Panc1 (cell line): ENCODE results near the gene SND1. TPM values are rescaled to one million over a fixed set of nuclear protein-coding genes. Genes with fewer than 3 reads are reported as not detected.

Experiments
- ATAC-seq: fragments of 200-7000 bp; cut with Tn5 transposase; 2 replicates; pipeline ENCODE4 v1.9.1; 2020; ENCODE audit warnings: mild to moderate bottlenecking, moderate library complexity
- BruUV-seq: library from RNA; stranded (reverse); fragments of 400-500 nt; replicated peaks from 2 replicates; lab custom pipeline; 2021; lab: Mats Ljungman, UMichigan
- CTCF ChIA-PET: fragments of 300-600 bp; sonication (Branson Sonifier 250); formaldehyde crosslinking; loops from one replicate; lab custom pipeline; 2022; ENCODE audit warnings: antibody characterized with exemption; lab: Charles Lee
- POLR2A ChIA-PET: fragments of 300-600 bp; sonication (Branson Sonifier 250); formaldehyde crosslinking; loops from one replicate; lab custom pipeline; 2022; ENCODE audit warnings: antibody characterized with exemption; lab: Charles Lee
- DNase-seq: peaks from one replicate; pipeline ENCODE4 v3.0.0-alpha.2; 2010; ENCODE audit warnings: low read depth, low spot score
- H3K27ac ChIP-seq: 2 replicates; pipeline ENCODE4 v1.5.1; 2011; ENCODE audit warnings: mild to moderate bottlenecking, low read length, inconsistent platforms
- H3K27me3 ChIP-seq: fragments of 200-500 bp; sonication (Bioruptor generic); 2 replicates; pipeline ENCODE4 v1.6.0; 2014; ENCODE audit warnings: low read length, inconsistent platforms; ENCODE audit not compliant: control insufficient read depth, insufficient read depth
- H3K36me3 ChIP-seq: fragments of 200-500 bp; sonication (Bioruptor generic); 2 replicates; pipeline ENCODE4 v1.5.1; 2014; ENCODE audit warnings: inconsistent platforms, mild to moderate bottlenecking, low read length, moderate library complexity; ENCODE audit not compliant: control insufficient read depth, insufficient read depth
- H3K4me1 ChIP-seq: 2 replicates; pipeline ENCODE4 v1.5.1; 2011; ENCODE audit warnings: inconsistent platforms, mild to moderate bottlenecking, low read length, moderate library complexity; ENCODE audit not compliant: control insufficient read depth, insufficient read depth
- H3K4me3 ChIP-seq, 2 experiments: 2 replicates each; pipeline ENCODE4 v1.5.1; 2011 to 2012; ENCODE audit warnings: low read depth in 2 of 2, low read length in 2 of 2, mild to moderate bottlenecking in 2 of 2, inconsistent platforms in 1 of 2, moderate library complexity in 1 of 2
- H3K9me3 ChIP-seq: fragments of 200-500 bp; sonication (Bioruptor generic); 2 replicates; pipeline ENCODE4 v1.5.1; 2014; ENCODE audit warnings: low read depth, mild to moderate bottlenecking, inconsistent platforms, low read length, moderate library complexity; ENCODE audit not compliant: control insufficient read depth, insufficient read depth
- POLR2AphosphoS5 ChIP-seq: IDR thresholded peaks from 2 replicates; pipeline ENCODE4 v1.6.1; 2012; ENCODE audit warnings: mild to moderate bottlenecking, low read depth, low read length, moderate library complexity
- REST ChIP-seq, 2 experiments: IDR thresholded peaks; 2 replicates each; pipeline ENCODE4 v1.6.1; 2011 to 2012; ENCODE audit warnings: low read depth in 2 of 2, control low read depth in 1 of 2, low read length in 1 of 2, mild to moderate bottlenecking in 1 of 2, moderate library complexity in 1 of 2; ENCODE audit not compliant: insufficient read depth in 1 of 2
- SIN3A ChIP-seq: IDR thresholded peaks from 2 replicates; pipeline ENCODE4 v1.6.1; 2012; ENCODE audit warnings: low read depth, mild to moderate bottlenecking, low read length, moderate library complexity, borderline replicate concordance; ENCODE audit not compliant: insufficient read depth
- TCF7L2 ChIP-seq: IDR thresholded peaks from 2 replicates; pipeline ENCODE4 v1.6.1; 2011; ENCODE audit warnings: mild to moderate bottlenecking, low read depth, low read length, inconsistent platforms
- in situ Hi-C: cut with HindIII; loops from 2 replicates; pipeline ENCODE4 v1.10.0; 2016; ENCODE audit warnings: low sequenced_read_pairs, low pct_unique_long_range_greater_than_20kb
- intact Hi-C: fragments of 100-400 bp; cut with micrococcal nuclease; formaldehyde crosslinking; loops from one replicate; pipeline ENCODE4 v1.10.0; 2022; ENCODE audit not compliant: unreplicated experiment
- total RNA-seq: library from RNA; stranded (reverse); gene quantifications from one replicate; pipeline ENCODE4 v1.2.1, GENCODE V29; 2021; ENCODE audit not compliant: unreplicated experiment
- TF ChIP-seq, protein P1 (sequence below): fragments of 450-650 bp; IDR thresholded peaks from 2 replicates; pipeline ENCODE4 v1.5.1; 2017; ENCODE audit warnings: mild to moderate bottlenecking

The SND1 gene
- total RNA-seq, 1 experiment from 2014 or later = 176 TPM

- Histone ChIP-seq H3K27ac (no peak overlapping the region), H3K4me3 (no peak overlapping the region), H3K4me1 (no peaks in the 10 kb centered on the region), H3K27me3 (no peaks in the 10 kb centered on the region), H3K9me3 (no peaks in the 10 kb centered on the region), H3K36me3 (peaks cover 3% of the 10 kb centered on the region; the same call in 1 of the 2 replicates)
- ATAC-seq (no peak), DNase-seq (no peak)
- POLR2A ChIA-PET = no interaction called here
- in situ Hi-C loops (no loop called here), intact Hi-C loops (no loop called here)
- CTCF ChIA-PET = no interaction called here
- no TSS peak for BruUV-seq
- TF ChIP-seq TCF7L2 = no peak
- TF ChIP-seq, protein P1, sequence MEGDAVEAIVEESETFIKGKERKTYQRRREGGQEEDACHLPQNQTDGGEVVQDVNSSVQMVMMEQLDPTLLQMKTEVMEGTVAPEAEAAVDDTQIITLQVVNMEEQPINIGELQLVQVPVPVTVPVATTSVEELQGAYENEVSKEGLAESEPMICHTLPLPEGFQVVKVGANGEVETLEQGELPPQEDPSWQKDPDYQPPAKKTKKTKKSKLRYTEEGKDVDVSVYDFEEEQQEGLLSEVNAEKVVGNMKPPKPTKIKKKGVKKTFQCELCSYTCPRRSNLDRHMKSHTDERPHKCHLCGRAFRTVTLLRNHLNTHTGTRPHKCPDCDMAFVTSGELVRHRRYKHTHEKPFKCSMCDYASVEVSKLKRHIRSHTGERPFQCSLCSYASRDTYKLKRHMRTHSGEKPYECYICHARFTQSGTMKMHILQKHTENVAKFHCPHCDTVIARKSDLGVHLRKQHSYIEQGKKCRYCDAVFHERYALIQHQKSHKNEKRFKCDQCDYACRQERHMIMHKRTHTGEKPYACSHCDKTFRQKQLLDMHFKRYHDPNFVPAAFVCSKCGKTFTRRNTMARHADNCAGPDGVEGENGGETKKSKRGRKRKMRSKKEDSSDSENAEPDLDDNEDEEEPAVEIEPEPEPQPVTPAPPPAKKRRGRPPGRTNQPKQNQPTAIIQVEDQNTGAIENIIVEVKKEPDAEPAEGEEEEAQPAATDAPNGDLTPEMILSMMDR = no peak
- no peak for TF ChIP-seq REST (IDR thresholded peaks at IDR 0.05; ENCODE audit: insufficient read depth in 1 of 2, low read depth in 2 of 2, low read length in 1 of 2)
- no peak for TF ChIP-seq SIN3A
- no peak for TF ChIP-seq POLR2AphosphoS5
Measured at GRCh38 chr7:127741764-127742375, 89.9 kb downstream of the SND1 start.

DNA sequence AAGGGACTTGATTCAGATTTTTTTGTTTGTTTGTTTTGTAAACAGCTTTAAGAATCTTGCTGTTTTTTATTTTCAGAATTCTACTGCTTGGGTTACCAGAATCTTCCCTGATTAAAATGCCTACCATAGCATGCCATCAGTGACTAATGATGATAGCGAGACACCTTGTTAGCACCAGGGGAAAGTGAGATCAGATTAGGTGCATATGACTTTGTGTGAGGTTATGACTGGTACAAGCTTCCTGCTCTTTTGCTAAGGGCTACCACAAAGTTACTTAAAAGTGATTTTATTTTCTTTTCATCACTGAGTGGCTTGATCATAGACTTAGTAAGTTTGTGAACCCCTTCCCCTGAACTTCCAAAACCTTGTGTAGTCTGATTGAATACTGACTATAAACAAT is 93.5 kb downstream of the SND1 start:
- intact Hi-C loops (no loop called here), in situ Hi-C loops (no loop called here)
- POLR2A ChIA-PET = no interaction called here
- DNase-seq = no peak
- no peaks in the 10 kb centered on the region for H3K4me1 ChIP-seq
- peaks cover 3% of the 10 kb centered on the region; the same call in 1 of the 2 replicates for H3K36me3 ChIP-seq
- no peak overlapping the region for H3K4me3 ChIP-seq
- H3K9me3 ChIP-seq = no peaks in the 10 kb centered on the region
- ATAC-seq = no peak
- TF ChIP-seq, protein P1 = no peak
- TF ChIP-seq POLR2AphosphoS5 (no peak), TCF7L2 (no peak), SIN3A (no peak), REST (IDR thresholded peaks at IDR 0.05; ENCODE audit: insufficient read depth in 1 of 2, low read depth in 2 of 2, low read length in 1 of 2) (no peak)
- no peak overlapping the region for H3K27ac ChIP-seq
- CTCF ChIA-PET = no interaction called here
- no TSS peak for BruUV-seq
- H3K27me3 ChIP-seq = no peaks in the 10 kb centered on the region
